Measurements from ENCODE around the gene CDS1. TPM values are rescaled to one million over a fixed set of nuclear protein-coding genes. Genes with fewer than 3 reads are reported as not detected.
"Not testable (repeated sequence)": the region's sequence is repeated elsewhere in the genome, so short reads cannot be mapped to it uniquely, and the experiment has no call there.

Gene CDS1
- total RNA-seq, 1 donor from 2014 or later = 8.6 TPM

GRCh38 chr4:84669201-84669600 lies 86.3 kb downstream of the CDS1 start:
- FAIRE-seq (no peak), DNase-seq (ENCODE audit: low spot score in 2 of 2) (no peak)

GRCh38 chr4:84672177-84672576 lies 89.2 kb downstream of the CDS1 start:
- no peak for FAIRE-seq

GRCh38 chr4:84673475-84674240 lies 90.7 kb downstream of the CDS1 start:
- FAIRE-seq = no peak
- DNase-seq (ENCODE audit: low spot score in 2 of 2) = no peak

More at GRCh38 chr4:84672177-84672576, 89.2 kb downstream of the CDS1 start:
- no peak for DNase-seq (ENCODE audit: low spot score in 2 of 2)

- FAIRE-seq = no peak
- DNase-seq (ENCODE audit: low spot score in 2 of 2) = no peak
Observed at GRCh38 chr4:84677093-84677492, 94.2 kb downstream of the CDS1 start.

DNA sequence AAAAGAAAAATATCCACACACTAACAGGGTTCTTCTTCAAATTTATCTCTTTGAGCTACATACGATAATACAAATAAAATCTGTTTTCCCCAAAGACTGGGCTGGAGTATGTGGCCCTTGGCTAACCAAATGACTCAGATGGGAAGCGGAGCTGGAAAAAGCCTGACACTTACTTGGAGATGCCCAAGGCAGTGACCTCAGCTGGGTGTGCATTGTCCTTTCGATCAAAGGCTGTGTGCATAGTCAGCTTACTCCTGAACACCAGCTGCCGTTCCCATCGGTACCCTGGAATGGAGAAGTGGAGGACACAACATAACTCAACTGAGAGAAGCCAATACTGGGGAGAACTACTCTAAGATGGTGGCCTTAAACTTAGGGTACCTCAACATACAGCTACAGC lies 95.1 kb downstream of the CDS1 start:
- DNase-seq (ENCODE audit: low spot score in 2 of 2) (no peak), FAIRE-seq (no peak)

- FAIRE-seq (no peak), DNase-seq (ENCODE audit: low spot score in 2 of 2) (no peak)
Observed at GRCh38 chr4:84678976-84679744, 96.2 kb downstream of the CDS1 start.

GRCh38 chr4:84680956-84681355 lies 98.0 kb downstream of the CDS1 start:
- FAIRE-seq = no peak
- DNase-seq (ENCODE audit: low spot score in 2 of 2) = no peak

DNA sequence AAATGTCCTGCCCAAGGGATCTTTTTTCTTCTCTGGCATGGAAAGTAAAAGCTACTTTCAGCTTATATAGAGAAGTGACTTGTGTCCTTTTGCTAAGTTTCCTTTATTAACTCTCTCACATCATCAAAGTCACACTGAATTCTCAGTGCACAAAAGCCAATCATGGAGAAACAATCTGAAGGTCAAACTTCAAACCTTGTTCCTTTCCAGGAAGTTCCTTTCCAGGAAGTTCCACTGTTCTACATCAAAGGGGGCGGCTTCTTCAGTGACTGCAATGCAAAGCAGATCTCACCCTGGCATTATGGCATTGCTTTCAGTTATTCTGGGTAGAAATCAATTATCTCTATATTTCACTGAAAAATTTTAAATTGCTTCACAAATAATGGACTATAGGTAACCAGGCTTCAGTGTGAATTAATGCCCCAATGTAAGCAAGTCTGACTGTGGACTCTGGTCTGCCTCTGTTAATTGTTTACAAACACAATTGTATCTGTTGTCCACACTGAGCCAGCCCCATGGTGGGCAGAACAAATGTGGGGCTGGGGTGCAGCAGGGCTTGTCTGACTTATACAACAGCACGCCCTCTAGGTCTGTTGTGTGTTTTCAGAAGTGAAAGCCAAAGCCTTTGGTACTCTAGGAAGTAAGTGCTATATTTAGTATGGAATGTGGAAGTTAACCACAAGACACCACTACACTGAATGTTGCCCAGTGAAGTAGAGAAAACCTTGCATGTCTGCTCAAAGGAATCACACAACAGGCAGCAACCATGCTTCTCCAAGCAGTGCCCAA lies 98.8 kb downstream of the CDS1 start:
- DNase-seq (ENCODE audit: low spot score in 2 of 2) = no peak
- no peak for FAIRE-seq

GRCh38 chr4:84682661-84683060 lies 99.7 kb downstream of the CDS1 start:
- not testable (repeated sequence) for FAIRE-seq; DNase-seq (ENCODE audit: low spot score in 2 of 2)

DNA sequence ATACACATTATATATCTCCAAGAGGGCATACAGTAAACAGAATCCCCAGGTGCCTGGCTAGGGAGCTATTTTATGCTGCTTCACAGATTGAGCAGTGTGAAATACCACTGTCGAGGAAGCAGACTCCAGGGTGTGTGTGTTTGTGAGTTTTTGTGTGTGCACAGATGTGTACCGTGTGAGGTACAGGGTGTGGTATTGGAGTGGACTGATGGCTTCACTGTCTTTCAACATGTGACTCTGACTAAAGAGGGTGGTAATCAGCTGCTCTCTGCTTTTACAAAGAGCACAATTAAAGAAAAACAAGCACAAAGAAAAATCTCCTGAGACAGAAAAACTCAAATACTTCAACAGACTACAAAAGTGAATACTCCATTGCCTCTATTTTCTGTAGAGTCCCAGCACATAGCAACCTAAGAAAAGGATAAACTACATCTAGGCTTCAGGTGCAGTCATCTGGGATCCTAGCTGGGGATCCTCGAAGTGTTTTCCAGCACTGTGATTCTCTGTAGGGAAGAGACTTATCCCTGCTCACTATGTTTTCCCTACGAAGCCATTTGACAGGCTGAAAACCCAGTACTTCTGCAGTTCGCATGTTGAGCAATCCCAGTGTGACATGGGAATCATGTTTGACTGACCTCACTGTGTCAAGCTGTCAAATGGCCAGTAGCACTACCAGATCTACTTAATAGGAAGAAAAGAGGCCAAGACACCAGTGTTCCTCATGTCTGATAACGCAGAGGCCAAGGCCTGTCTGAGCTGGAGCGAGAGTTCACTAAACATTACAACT lies 100.3 kb downstream of the CDS1 start:
- no peak for FAIRE-seq
- DNase-seq (ENCODE audit: low spot score in 2 of 2) = no peak

DNA sequence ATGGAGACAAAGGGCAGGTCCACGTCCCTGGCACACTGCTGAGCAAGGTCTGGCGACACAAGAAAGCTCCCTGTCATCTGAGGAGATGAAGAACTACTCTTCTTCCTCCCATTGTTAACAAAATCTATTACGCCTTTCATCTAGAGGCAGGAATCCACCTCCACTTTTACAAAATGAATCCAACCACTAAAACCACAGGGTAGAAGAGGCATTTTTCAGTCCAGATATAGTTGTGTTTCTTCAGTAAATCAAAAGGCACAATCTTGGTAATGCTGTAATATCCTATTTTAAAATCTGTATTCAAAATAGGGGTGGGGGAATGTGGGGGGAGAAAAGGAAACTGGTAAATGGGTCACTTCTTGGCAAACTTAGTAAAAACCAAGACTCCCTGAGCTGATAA lies 101.4 kb downstream of the CDS1 start:
- FAIRE-seq = no peak
- no peak for DNase-seq (ENCODE audit: low spot score in 2 of 2)

DNA sequence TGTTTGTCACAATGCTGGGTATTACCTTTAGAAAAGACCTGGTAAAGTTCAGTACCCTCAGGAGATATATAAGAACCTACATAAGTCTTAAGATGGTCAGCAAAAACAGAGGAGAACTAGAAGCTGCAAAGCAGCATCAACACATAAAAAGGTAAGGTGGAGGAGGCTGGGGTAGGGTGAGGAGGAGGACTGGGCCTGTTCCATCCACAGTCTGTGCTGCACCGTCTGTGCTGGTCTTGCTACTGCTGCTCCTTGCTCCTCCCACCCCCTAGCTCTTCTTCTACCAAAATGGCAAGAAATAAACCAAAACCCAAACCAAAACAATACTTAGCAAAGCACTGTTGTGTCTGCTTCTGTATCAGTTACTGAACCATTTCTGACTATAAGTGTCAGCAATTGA lies 102.2 kb downstream of the CDS1 start:
- FAIRE-seq (no peak), DNase-seq (ENCODE audit: low spot score in 2 of 2) (no peak)

DNA sequence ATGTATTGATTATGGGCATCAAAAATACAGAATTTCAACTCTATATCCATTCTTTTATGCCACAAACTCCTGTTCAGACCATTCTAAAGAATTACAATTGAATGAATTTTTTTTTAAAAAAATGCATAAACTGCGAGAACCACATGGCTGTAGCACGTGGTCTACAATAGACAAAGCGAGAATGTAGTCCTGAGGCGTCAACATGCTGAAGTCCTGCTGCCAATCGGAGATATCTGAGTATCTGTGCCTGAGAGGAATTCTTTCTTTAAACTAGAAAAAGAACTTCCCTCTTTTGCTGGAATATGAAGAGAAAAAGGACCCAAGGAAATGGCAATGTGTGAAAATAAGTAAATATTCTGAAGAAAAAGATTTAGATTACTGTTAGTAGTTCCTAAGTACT lies 105.7 kb downstream of the CDS1 start:
- no peak for DNase-seq (ENCODE audit: low spot score in 2 of 2)
- FAIRE-seq = no peak

GRCh38 chr4:84689197-84689596 lies 106.3 kb downstream of the CDS1 start:
- DNase-seq (ENCODE audit: low spot score in 2 of 2) = no peak
- FAIRE-seq = no peak

DNA sequence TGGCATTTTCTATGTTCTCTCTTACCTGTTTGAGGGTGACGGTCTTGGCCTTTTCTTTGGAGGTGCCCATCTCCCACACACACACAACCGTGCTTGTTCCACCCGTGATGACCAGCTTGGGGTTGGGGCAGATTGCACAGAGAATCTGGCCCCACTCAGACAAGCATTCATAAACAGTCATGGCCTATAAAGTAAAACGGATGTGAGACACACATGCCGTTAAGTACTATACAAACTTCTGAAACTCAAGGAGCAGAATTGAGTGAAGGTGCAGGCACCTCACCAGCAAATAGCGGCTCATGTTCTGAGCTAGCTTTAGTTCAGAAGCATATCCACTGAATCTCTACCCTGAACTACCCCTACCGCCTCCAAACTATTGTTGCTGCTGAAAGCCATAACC lies 107.6 kb downstream of the CDS1 start:
- no peak for FAIRE-seq
- DNase-seq (ENCODE audit: low spot score in 2 of 2) = no peak

DNA sequence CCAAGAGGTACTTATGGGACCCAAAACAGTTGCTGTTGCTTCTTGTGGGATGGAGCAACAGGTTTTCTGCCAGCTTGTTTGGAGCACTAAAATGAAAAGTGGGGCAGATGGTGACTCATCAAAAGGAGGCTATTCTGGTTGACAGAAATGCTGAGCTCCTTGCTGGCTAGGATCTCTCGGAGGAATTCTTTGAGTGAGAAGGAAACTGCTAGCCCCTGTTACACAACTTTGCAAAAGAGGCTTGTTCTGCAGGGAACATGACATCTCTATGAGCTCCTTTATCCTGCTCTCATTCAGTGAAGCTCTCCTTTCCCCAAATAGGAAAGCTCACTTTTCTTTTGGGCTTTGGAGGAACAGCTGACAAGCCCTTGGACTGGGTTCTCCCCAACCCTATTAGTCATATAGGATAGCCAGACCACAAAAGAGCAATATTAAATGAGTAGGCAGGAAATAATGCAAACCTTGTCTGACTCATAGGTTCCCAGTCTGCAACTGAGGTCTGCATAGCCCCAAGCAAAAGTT lies 108.3 kb downstream of the CDS1 start:
- DNase-seq (ENCODE audit: low spot score in 2 of 2) = peak in 1 of 2 donors; percentile 28
- FAIRE-seq = no peak

- DNase-seq (ENCODE audit: low spot score in 2 of 2) (no peak), FAIRE-seq (no peak)
Observed at GRCh38 chr4:84691800-84692199, 108.9 kb downstream of the CDS1 start.

- DNase-seq (ENCODE audit: low spot score in 2 of 2) (no peak), FAIRE-seq (no peak)
Observed at GRCh38 chr4:84697159-84697558, 114.2 kb downstream of the CDS1 start.

DNA sequence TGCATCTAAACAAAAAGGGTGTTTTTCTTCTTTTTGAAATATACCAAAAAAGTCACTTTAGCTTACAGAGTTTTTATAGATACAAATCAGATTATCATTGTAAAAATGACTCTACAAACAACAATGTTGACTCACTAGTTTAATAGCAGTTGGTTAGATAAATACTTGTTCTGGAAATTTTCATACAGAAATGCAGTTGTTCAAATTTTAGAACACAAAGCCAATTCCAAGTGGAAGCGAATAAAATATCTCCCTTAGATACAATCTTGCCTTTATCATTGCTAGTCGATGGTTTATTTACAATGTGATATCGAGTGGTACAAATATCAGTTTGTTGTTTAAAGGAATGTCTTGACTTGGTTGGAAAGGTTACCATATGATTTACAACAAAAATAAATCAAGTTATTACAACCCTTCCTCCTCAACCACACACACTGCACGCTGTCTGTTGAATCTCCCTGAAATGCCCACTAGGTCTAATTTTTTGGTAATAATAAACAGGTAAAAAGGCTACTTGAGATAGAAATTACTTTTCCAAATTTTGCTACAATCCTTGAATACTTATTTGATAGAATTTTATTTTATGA lies 114.8 kb downstream of the CDS1 start:
- DNase-seq (ENCODE audit: low spot score in 2 of 2) (no peak), FAIRE-seq (no peak)

All from frontal cortex (tissue), 4 donors.